ENCODE measurements around the gene EML1. TPM values are rescaled to one million over a fixed set of nuclear protein-coding genes. Genes with fewer than 3 reads are reported as not detected.

EML1 gene
- total RNA-seq, 2 experiments from 2014 or later = not detected

DNA sequence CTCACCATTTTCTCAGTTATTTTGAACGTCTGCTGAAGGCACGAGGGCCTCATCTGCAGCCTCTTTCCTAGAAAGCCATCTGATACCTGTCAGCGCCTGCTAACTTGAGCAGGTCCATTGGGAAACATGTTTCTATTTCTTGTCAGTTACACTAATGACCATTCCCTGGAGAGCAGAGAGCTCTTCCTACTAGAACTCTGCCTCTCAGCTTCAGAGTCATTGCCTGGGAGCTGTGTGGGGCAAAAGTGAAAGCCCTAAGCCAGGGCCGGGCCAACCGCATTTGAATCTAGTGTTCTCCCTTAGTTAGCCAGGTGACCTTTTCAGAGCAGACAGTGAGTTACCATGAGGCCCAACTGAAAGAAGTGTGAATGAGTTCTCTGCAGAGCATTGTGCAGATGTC is 135.8 kb downstream of the EML1 start:
- Histone ChIP-seq H4K20me1 (ENCODE audit: insufficient read depth, low read length) (no peaks in the 10 kb centered on the region), H3K9me2 (ENCODE audit: insufficient read depth, low read length) (no peaks in the 10 kb centered on the region), H2AFZ (ENCODE audit: low read length) (no peak overlapping the region), H3K79me2 (ENCODE audit: insufficient read depth, low read depth, low read length) (no peaks in the 10 kb centered on the region), H3K4me2 (ENCODE audit: low read length) (no peak overlapping the region), H3K4me3 (ENCODE audit: low read depth, low read length, poor library complexity, severe bottlenecking) (no peak overlapping the region), H3K4me1 (ENCODE audit: insufficient read depth, low read length, poor library complexity, severe bottlenecking) (no peaks in the 10 kb centered on the region), H3K9me3 (ENCODE audit: low read length) (no peaks in the 10 kb centered on the region), H3K27ac (ENCODE audit: low read depth, low read length, poor library complexity, severe bottlenecking) (no peak overlapping the region), H3K36me3 (ENCODE audit: insufficient read depth, low read length) (no peaks in the 10 kb centered on the region)
- no peak for DNase-seq (ENCODE audit: low spot score)
- no peak for TF ChIP-seq EZH2phosphoT487 (IDR thresholded peaks at IDR 0.05; ENCODE audit: borderline replicate concordance, low read depth, low read length)
- TF ChIP-seq, protein P1, sequence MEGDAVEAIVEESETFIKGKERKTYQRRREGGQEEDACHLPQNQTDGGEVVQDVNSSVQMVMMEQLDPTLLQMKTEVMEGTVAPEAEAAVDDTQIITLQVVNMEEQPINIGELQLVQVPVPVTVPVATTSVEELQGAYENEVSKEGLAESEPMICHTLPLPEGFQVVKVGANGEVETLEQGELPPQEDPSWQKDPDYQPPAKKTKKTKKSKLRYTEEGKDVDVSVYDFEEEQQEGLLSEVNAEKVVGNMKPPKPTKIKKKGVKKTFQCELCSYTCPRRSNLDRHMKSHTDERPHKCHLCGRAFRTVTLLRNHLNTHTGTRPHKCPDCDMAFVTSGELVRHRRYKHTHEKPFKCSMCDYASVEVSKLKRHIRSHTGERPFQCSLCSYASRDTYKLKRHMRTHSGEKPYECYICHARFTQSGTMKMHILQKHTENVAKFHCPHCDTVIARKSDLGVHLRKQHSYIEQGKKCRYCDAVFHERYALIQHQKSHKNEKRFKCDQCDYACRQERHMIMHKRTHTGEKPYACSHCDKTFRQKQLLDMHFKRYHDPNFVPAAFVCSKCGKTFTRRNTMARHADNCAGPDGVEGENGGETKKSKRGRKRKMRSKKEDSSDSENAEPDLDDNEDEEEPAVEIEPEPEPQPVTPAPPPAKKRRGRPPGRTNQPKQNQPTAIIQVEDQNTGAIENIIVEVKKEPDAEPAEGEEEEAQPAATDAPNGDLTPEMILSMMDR (conservative IDR thresholded peaks at IDR 0.05; ENCODE audit: low read length) = no peak
- no TSS peak for BruUV-seq (replicated peaks)
- intact Hi-C loops (cut with micrococcal nuclease; ENCODE audit: unreplicated experiment) = no loop called here
- CTCF ChIA-PET (ENCODE audit: unreplicated experiment) = no interaction called here
- POLR2A ChIA-PET = no interaction called here

DNA sequence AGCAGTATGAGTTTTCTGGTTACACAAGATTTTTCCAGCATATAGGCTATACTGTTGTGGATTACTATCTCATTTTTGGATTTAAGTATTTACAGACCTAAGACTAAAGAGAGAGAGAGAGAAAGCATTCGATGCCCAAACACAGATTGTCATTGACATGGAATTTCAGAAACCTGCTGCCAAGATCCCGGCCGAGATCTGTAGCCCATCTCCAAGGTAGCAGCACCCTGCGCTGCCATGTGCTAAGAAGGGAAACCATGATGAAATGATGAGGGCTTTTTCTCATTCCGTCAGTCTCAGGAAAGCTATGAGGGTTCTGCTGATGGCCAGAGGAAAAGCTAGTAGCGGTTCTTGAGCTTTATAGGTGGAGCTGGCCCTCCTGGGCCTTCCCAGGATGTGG is 136.4 kb downstream of the EML1 start:
- H3K9me3 ChIP-seq (ENCODE audit: low read length) = no peaks in the 10 kb centered on the region
- no peak overlapping the region for H3K4me2 ChIP-seq (ENCODE audit: low read length)
- no peaks in the 10 kb centered on the region for H3K9me2 ChIP-seq (ENCODE audit: insufficient read depth, low read length)
- H4K20me1 ChIP-seq (ENCODE audit: insufficient read depth, low read length) = no peaks in the 10 kb centered on the region
- POLR2A ChIA-PET = no interaction called here
- no peaks in the 10 kb centered on the region for H3K4me1 ChIP-seq (ENCODE audit: insufficient read depth, low read length, poor library complexity, severe bottlenecking)
- no peak for DNase-seq (ENCODE audit: low spot score)
- BruUV-seq (replicated peaks) = no TSS peak
- H2AFZ ChIP-seq (ENCODE audit: low read length) = no peak overlapping the region
- no peaks in the 10 kb centered on the region for H3K79me2 ChIP-seq (ENCODE audit: insufficient read depth, low read depth, low read length)
- H3K4me3 ChIP-seq (ENCODE audit: low read depth, low read length, poor library complexity, severe bottlenecking) = no peak overlapping the region
- TF ChIP-seq EZH2phosphoT487 (IDR thresholded peaks at IDR 0.05; ENCODE audit: borderline replicate concordance, low read depth, low read length) = no peak
- TF ChIP-seq, protein P1 (conservative IDR thresholded peaks at IDR 0.05; ENCODE audit: low read length) = no peak
- CTCF ChIA-PET (ENCODE audit: unreplicated experiment) = no interaction called here
- H3K27ac ChIP-seq (ENCODE audit: low read depth, low read length, poor library complexity, severe bottlenecking) = no peak overlapping the region
- intact Hi-C loops (cut with micrococcal nuclease; ENCODE audit: unreplicated experiment) = no loop called here
- no peaks in the 10 kb centered on the region for H3K36me3 ChIP-seq (ENCODE audit: insufficient read depth, low read length)

DNA sequence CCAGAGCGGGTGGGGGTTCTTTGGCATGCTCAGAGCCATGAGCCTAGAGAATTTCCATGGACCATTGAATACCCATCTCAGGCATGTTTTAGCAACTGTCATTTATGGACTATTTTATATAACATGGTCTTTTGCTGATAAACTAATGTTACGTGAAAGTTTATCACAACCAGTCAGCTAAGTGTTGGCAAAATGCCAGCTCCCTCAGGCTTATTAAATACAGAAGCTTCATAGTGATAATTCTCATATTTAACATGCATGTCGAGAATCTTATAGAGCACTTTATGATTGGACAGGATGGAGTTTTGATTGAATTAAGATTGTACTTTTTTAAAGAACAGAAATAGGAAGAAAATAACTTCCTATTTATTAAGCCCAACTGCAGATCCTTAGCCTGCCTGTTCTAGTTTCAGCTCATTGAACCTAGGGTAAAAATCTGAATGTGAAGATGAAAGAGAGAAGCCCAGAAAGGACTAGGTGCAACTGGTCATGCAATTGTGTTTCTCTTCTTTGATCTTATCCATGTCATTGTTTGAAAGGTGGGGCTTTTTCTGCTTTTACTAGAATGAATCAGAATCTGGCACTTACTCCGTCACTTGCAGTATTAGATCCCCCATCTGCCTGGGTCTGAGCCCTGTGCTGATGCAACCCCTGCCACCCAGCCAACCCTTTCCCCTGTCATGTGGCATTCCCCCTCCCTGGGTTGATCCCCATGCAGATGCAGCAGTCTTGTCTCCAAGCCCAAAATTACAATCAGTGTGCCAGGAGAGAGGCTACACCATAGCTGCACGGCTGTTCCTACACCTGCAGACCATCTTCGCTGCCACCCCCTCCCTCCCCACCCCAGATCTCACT is 137.4 kb downstream of the EML1 start:
- no peak overlapping the region for H3K4me2 ChIP-seq (ENCODE audit: low read length)
- H3K9me3 ChIP-seq (ENCODE audit: low read length) = no peaks in the 10 kb centered on the region
- BruUV-seq (replicated peaks) = no TSS peak
- ChIA-PET CTCF (ENCODE audit: unreplicated experiment) (no interaction called here), POLR2A (interaction anchor here (0.8 kb wide), 1 partner anchor 127 kb away, joined by 3 read pairs; no protein-coding TSS in a partner anchor)
- H3K4me3 ChIP-seq (ENCODE audit: low read depth, low read length, poor library complexity, severe bottlenecking) = no peak overlapping the region
- DNase-seq (ENCODE audit: low spot score) = no peak
- no peaks in the 10 kb centered on the region for H3K4me1 ChIP-seq (ENCODE audit: insufficient read depth, low read length, poor library complexity, severe bottlenecking)
- no peaks in the 10 kb centered on the region for H4K20me1 ChIP-seq (ENCODE audit: insufficient read depth, low read length)
- intact Hi-C loops (cut with micrococcal nuclease; ENCODE audit: unreplicated experiment) = no loop called here
- no peaks in the 10 kb centered on the region for H3K9me2 ChIP-seq (ENCODE audit: insufficient read depth, low read length)
- TF ChIP-seq, protein P1 (conservative IDR thresholded peaks at IDR 0.05; ENCODE audit: low read length) = no peak
- no peak for TF ChIP-seq EZH2phosphoT487 (IDR thresholded peaks at IDR 0.05; ENCODE audit: borderline replicate concordance, low read depth, low read length)
- H3K36me3 ChIP-seq (ENCODE audit: insufficient read depth, low read length) = no peaks in the 10 kb centered on the region
- H3K79me2 ChIP-seq (ENCODE audit: insufficient read depth, low read depth, low read length) = no peaks in the 10 kb centered on the region
- H2AFZ ChIP-seq (ENCODE audit: low read length) = no peak overlapping the region
- H3K27ac ChIP-seq (ENCODE audit: low read depth, low read length, poor library complexity, severe bottlenecking) = no peak overlapping the region
